GM23338 (cell line): ENCODE results near the gene GLCCI1.

Source experiments
- CREB1 ChIP-seq: fragments of 250-450 bp; sonication (Bioruptor Pico); IDR thresholded peaks from 2 replicates; pipeline ENCODE4 v1.5.0; 2020; ENCODE audit warnings: low read depth, mild to moderate bottlenecking, moderate library complexity
- CTCF ChIP-seq, 2 experiments: fragments of 200-600 bp in 1 of 2; sonication (generic) in 1 of 2; conservative IDR thresholded peaks; 2 replicates each; pipeline versions ENCODE4 v1.5.1 to v1.6.1; 2016 to 2017; ENCODE audit warnings: antibody characterized with exemption in 2 of 2, low read depth in 2 of 2, mild to moderate bottlenecking in 2 of 2, moderate library complexity in 1 of 2
- EZH2 ChIP-seq: fragments of 200-600 bp; sonication (generic); IDR thresholded peaks from one replicate; pipeline ENCODE4 v1.8.0; 2017; ENCODE audit warnings: antibody characterized with exemption, mild to moderate bottlenecking, low read depth; ENCODE audit not compliant: unreplicated experiment

- TF ChIP-seq CREB1 (CRISPR knock-in tag) (no peak), CTCF (conservative IDR thresholded peaks at IDR 0.05; ENCODE audit: low read depth in 2 of 2) (no peak), EZH2 (no peak)
Observed at GRCh38 chr7:7978860-7979259, 10.3 kb downstream of the GLCCI1 start.
